ENCODE measurements around the gene AXDND1.
"Not testable (repeated sequence)": the region's sequence is repeated elsewhere in the genome, so short reads cannot be mapped to it uniquely, and the experiment has no call there.

GRCh38 chr1:179361631-179362030 lies 4.1 kb upstream of the AXDND1 start:
- TF ChIP-seq EP300 (IDR thresholded peaks at IDR 0.05; ENCODE audit: borderline replicate concordance in 1 of 2, low read depth in 1 of 2, low read length in 1 of 2); YY1 (IDR thresholded peaks at IDR 0.05; ENCODE audit: low read depth); TAF1 (IDR thresholded peaks at IDR 0.05; ENCODE audit: borderline replicate concordance, low read depth, low read length); CTCF (IDR thresholded peaks at IDR 0.05); USF2 (IDR thresholded peaks at IDR 0.05; ENCODE audit: borderline replicate concordance, low read depth, low read length); ZBTB33 (IDR thresholded peaks at IDR 0.05; ENCODE audit: borderline replicate concordance, low read depth): not testable (repeated sequence)
- TF ChIP-seq, protein P1, sequence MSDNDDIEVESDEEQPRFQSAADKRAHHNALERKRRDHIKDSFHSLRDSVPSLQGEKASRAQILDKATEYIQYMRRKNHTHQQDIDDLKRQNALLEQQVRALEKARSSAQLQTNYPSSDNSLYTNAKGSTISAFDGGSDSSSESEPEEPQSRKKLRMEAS (IDR thresholded peaks at IDR 0.05; ENCODE audit: low read depth): not testable (repeated sequence)

All from SK-N-SH (cell line).